H9 (cell line): ENCODE measurements around the gene HMGN4. TPM values are rescaled to one million over a fixed set of nuclear protein-coding genes. Genes with fewer than 3 reads are reported as not detected.
A peak's percentile ranks its signal among the peaks of the same experiment; 100 is the strongest.

Experiments
- DNase-seq: peaks from one replicate; pipeline ENCODE4 v3.0.0-alpha.2; 2017
- H2AFZ ChIP-seq: one replicate; pipeline ENCODE4 v1.6.1; 2013; ENCODE audit warnings: mild to moderate bottlenecking, low read length, control low read depth, moderate library complexity
- H2AK5ac ChIP-seq: 2 replicates; pipeline ENCODE4 v1.6.1; 2013; ENCODE audit warnings: low read length, control low read depth, mixed read lengths; ENCODE audit not compliant: insufficient read length
- H2BK120ac ChIP-seq: one replicate; pipeline ENCODE4 v1.6.1; 2013; ENCODE audit warnings: low read depth, mild to moderate bottlenecking, low read length, control low read depth, inconsistent platforms; ENCODE audit not compliant: poor library complexity, severe bottlenecking
- H2BK12ac ChIP-seq: 2 replicates; pipeline ENCODE4 v1.6.1; 2013; ENCODE audit warnings: low read length, control low read depth, mixed read lengths, low read depth; ENCODE audit not compliant: insufficient read length
- H2BK15ac ChIP-seq: 2 replicates; pipeline ENCODE4 v1.6.1; 2013; ENCODE audit warnings: low read depth, low read length, control low read depth
- H2BK20ac ChIP-seq: one replicate; pipeline ENCODE4 v1.6.1; 2013; ENCODE audit warnings: low read depth, mild to moderate bottlenecking, low read length, control low read depth, inconsistent platforms; ENCODE audit not compliant: poor library complexity, severe bottlenecking
- H2BK5ac ChIP-seq: 2 replicates; pipeline ENCODE4 v1.6.1; 2013; ENCODE audit warnings: low read length, control low read depth, mixed read lengths; ENCODE audit not compliant: insufficient read length
- H3K14ac ChIP-seq: 2 replicates; pipeline ENCODE4 v1.6.1; 2013; ENCODE audit warnings: low read length, control low read depth; ENCODE audit not compliant: insufficient read depth
- H3K18ac ChIP-seq: 2 replicates; pipeline ENCODE4 v1.6.1; 2013; ENCODE audit warnings: low read depth, mild to moderate bottlenecking, mixed read lengths, low read length, control low read depth; ENCODE audit not compliant: insufficient read length
- H3K23ac ChIP-seq: 2 replicates; pipeline ENCODE4 v1.6.1; 2013; ENCODE audit warnings: low read length, control low read depth, mixed read lengths, low read depth; ENCODE audit not compliant: insufficient read length
- H3K23me2 ChIP-seq: 2 replicates; pipeline ENCODE4 v1.6.1; 2013; ENCODE audit warnings: low read depth, mild to moderate bottlenecking, mixed read lengths, low read length, control low read depth; ENCODE audit not compliant: insufficient read length, poor library complexity, severe bottlenecking
- H3K27ac ChIP-seq: 2 replicates; pipeline ENCODE4 v1.5.1; 2013; ENCODE audit warnings: low read length, control low read depth, mixed read lengths, low read depth; ENCODE audit not compliant: insufficient read length
- H3K27me3 ChIP-seq: 2 replicates; pipeline ENCODE4 v1.6.1; 2013; ENCODE audit warnings: low read length, control low read depth, inconsistent platforms; ENCODE audit not compliant: insufficient read depth
- H3K4ac ChIP-seq: 2 replicates; pipeline ENCODE4 v1.6.1; 2013; ENCODE audit warnings: low read depth, mild to moderate bottlenecking, control low read depth, inconsistent platforms, low read length, moderate library complexity
- H3K4me1 ChIP-seq: 2 replicates; pipeline ENCODE4 v1.6.1; 2013; ENCODE audit warnings: low read length, control low read depth, inconsistent platforms; ENCODE audit not compliant: insufficient read depth
- H3K4me2 ChIP-seq: 2 replicates; pipeline ENCODE4 v1.6.1; 2013; ENCODE audit warnings: low read length, control low read depth, mixed read lengths; ENCODE audit not compliant: insufficient read length, insufficient read depth
- H3K56ac ChIP-seq: 2 replicates; pipeline ENCODE4 v1.6.1; 2013; ENCODE audit warnings: low read depth, mild to moderate bottlenecking, mixed read lengths, low read length, control low read depth; ENCODE audit not compliant: insufficient read length
- H3K79me1 ChIP-seq: 2 replicates; pipeline ENCODE4 v1.6.1; 2013; ENCODE audit warnings: low read depth, mild to moderate bottlenecking, moderate library complexity, low read length, control low read depth, inconsistent platforms; ENCODE audit not compliant: insufficient read depth, poor library complexity, severe bottlenecking
- H3K79me2 ChIP-seq: 2 replicates; pipeline ENCODE4 v1.6.1; 2013; ENCODE audit warnings: low read length, control low read depth, inconsistent platforms; ENCODE audit not compliant: insufficient read depth
- H3K9ac ChIP-seq: 2 replicates; pipeline ENCODE4 v1.6.1; 2013; ENCODE audit warnings: low read length, control low read depth, mixed read lengths; ENCODE audit not compliant: insufficient read length; ENCODE audit errors: extremely low read depth
- H3K9me3 ChIP-seq: one replicate; pipeline ENCODE4 v1.6.1; 2013; ENCODE audit warnings: low read depth, low read length, inconsistent platforms; ENCODE audit not compliant: control insufficient read depth
- H3T11ph ChIP-seq: one replicate; pipeline ENCODE4 v1.6.1; 2013; ENCODE audit warnings: mild to moderate bottlenecking, low read length, control low read depth, inconsistent platforms
- H4K20me1 ChIP-seq: one replicate; pipeline ENCODE4 v1.6.1; 2013; ENCODE audit not compliant: control insufficient read depth, insufficient read length, insufficient read depth
- H4K5ac ChIP-seq: 2 replicates; pipeline ENCODE4 v1.6.1; 2013; ENCODE audit warnings: low read depth, mild to moderate bottlenecking, mixed read lengths, low read length, control low read depth; ENCODE audit not compliant: insufficient read length
- H4K8ac ChIP-seq: replicated peaks from 2 replicates; pipeline ENCODE4 v1.6.1; 2013; ENCODE audit warnings: low read length, control low read depth, mixed read lengths, low read depth; ENCODE audit not compliant: insufficient read length
- H4K91ac ChIP-seq: 2 replicates; pipeline ENCODE4 v1.6.1; 2013; ENCODE audit warnings: low read depth, mild to moderate bottlenecking, moderate library complexity, mixed read lengths, low read length, control low read depth; ENCODE audit not compliant: insufficient read length
- H3K27ac Mint-ChIP-seq, 3 experiments: 2 replicates in 2 of 3; 3 replicates in 1 of 3; pipeline ENCODE4 v1.8.0; 2020 to 2021; ENCODE audit warnings: mixed read lengths in 3 of 3, mild to moderate bottlenecking in 1 of 3, moderate library complexity in 1 of 3
- H3K27me3 Mint-ChIP-seq: 2 replicates; pipeline ENCODE4 v1.8.0; 2021; ENCODE audit warnings: low read depth, mild to moderate bottlenecking, moderate library complexity, mixed read lengths
- H3K36me3 Mint-ChIP-seq, 3 experiments: 2 replicates in 2 of 3; 3 replicates in 1 of 3; pipeline ENCODE4 v1.8.0; 2020 to 2021; ENCODE audit warnings: low read depth in 3 of 3, mixed read lengths in 3 of 3; ENCODE audit not compliant: insufficient read depth in 1 of 3
- H3K4me1 Mint-ChIP-seq, 2 experiments: 2 replicates each; pipeline ENCODE4 v1.8.0; 2020; ENCODE audit warnings: mixed read lengths in 2 of 2
- H3K4me3 Mint-ChIP-seq, 2 experiments: 2 replicates in 1 of 2; 3 replicates in 1 of 2; pipeline ENCODE4 v1.8.0; 2020 to 2021; ENCODE audit warnings: mild to moderate bottlenecking in 2 of 2, mixed read lengths in 2 of 2, moderate library complexity in 1 of 2
- H3K9me3 Mint-ChIP-seq, 2 experiments: 2 replicates in 1 of 2; 3 replicates in 1 of 2; pipeline ENCODE4 v1.8.0; 2020; ENCODE audit warnings: mild to moderate bottlenecking in 2 of 2, mixed read lengths in 2 of 2, moderate library complexity in 1 of 2
- WGBS: extraction: QIAGEN DNeasy Blood & Tissue Kit; methylation state at CpG from one replicate; pipeline ENCODE4 v1.1.7; 2013; ENCODE audit warnings: missing lambda C conversion rate, low lambda C conversion rate, mixed read lengths; ENCODE audit not compliant: insufficient read length; ENCODE audit errors: extremely low coverage; 5-methylcytosine and 5-hydroxymethylcytosine counted together
- total RNA-seq: library from RNA; stranded (reverse); gene quantifications from 2 replicates; pipeline ENCODE4 v1.2.1, GENCODE V29; 2021
- TF ChIP-seq, protein P1 (sequence below): fragments of 200-600 bp; sonication (generic); conservative IDR thresholded peaks from 3 replicates; pipeline ENCODE4 v1.8.0; 2021; ENCODE audit warnings: antibody characterized with exemption, mild to moderate bottlenecking

Gene HMGN4
- total RNA-seq, 1 experiment from 2014 or later: 50.4 TPM

DNA sequence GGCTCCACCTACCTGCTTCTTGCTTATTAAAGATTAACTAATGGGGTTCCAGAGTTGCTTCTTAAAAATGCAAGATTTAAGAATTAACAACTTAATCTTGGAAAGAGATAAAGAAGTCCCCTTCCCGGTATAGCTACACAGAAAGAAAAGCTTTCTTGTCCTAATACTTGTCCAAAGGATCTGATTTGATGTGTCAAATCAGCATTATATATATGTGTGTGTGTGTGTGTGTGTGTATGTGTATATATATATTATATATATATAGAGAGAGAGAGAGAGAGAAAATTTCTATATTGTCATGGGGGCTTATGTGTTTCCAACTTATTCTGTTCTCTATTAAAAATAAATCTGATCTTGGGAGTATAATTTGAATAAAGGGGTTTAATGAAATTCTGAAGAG, 4.6 kb upstream of the HMGN4 start:
- Mint-ChIP-seq H3K4me1 (peaks cover 35% of the 10 kb centered on the region in 2 experiments), H3K27ac (no peak overlapping the region)
- no peak overlapping the region for H2BK5ac ChIP-seq

More for the DNA sequence above, 4.6 kb upstream of the HMGN4 start:
- no peaks in the 10 kb centered on the region for H3K27me3 ChIP-seq
- H3K56ac ChIP-seq: no peak overlapping the region
- Mint-ChIP-seq H3K27me3 (peaks cover 13% of the 10 kb centered on the region), H3K4me3 (peak overlapping the region; percentile 95 to 98), H3K36me3 (no peaks in the 10 kb centered on the region; a peak in 1 of 7 replicates), H3K9me3 (peaks cover 2 to 5% of the 10 kb centered on the region in 2 experiments; a peak in 2 of 5 replicates)
- no peak overlapping the region for H4K91ac ChIP-seq
- DNase-seq: no peak
- H3K79me1 ChIP-seq: no peaks in the 10 kb centered on the region
- no peak overlapping the region for H2AK5ac ChIP-seq
- H3K18ac ChIP-seq: no peak overlapping the region
- no peak overlapping the region for H4K5ac ChIP-seq
- no peak overlapping the region for H3K4ac ChIP-seq
- H4K8ac ChIP-seq: no peak overlapping the region
- no CpG with 5 or more reads among the region's 1 CpG for WGBS
- H3T11ph ChIP-seq: no peak overlapping the region
- H2BK15ac ChIP-seq: no peak overlapping the region
- peak overlapping the region; percentile 93 for H2AFZ ChIP-seq
- peak overlapping the region; percentile 68 for H3K9ac ChIP-seq
- no peak overlapping the region for H3K14ac ChIP-seq
- H3K27ac ChIP-seq: no peak overlapping the region
- peak overlapping the region; percentile 77 for H3K4me2 ChIP-seq
- no peaks in the 10 kb centered on the region for H3K79me2 ChIP-seq
- no peak overlapping the region for H2BK120ac ChIP-seq
- H3K4me1 ChIP-seq: peaks cover 4% of the 10 kb centered on the region; the same call in 1 of the 2 replicates
- no peaks in the 10 kb centered on the region for H4K20me1 ChIP-seq
- H3K23ac ChIP-seq: no peak overlapping the region
- H3K9me3 ChIP-seq: no peaks in the 10 kb centered on the region
- H3K23me2 ChIP-seq: peaks cover 3% of the 10 kb centered on the region
- no peak overlapping the region for H2BK12ac ChIP-seq
- TF ChIP-seq, protein P1, sequence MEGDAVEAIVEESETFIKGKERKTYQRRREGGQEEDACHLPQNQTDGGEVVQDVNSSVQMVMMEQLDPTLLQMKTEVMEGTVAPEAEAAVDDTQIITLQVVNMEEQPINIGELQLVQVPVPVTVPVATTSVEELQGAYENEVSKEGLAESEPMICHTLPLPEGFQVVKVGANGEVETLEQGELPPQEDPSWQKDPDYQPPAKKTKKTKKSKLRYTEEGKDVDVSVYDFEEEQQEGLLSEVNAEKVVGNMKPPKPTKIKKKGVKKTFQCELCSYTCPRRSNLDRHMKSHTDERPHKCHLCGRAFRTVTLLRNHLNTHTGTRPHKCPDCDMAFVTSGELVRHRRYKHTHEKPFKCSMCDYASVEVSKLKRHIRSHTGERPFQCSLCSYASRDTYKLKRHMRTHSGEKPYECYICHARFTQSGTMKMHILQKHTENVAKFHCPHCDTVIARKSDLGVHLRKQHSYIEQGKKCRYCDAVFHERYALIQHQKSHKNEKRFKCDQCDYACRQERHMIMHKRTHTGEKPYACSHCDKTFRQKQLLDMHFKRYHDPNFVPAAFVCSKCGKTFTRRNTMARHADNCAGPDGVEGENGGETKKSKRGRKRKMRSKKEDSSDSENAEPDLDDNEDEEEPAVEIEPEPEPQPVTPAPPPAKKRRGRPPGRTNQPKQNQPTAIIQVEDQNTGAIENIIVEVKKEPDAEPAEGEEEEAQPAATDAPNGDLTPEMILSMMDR: no peak
- H2BK20ac ChIP-seq: no peak overlapping the region
